Activated CD8-positive, alpha-beta memory T cell treated with anti-CD3 and anti-CD28 coated beads for 48 hours (primary cell): ENCODE data around the gene ZNF138.
"Not testable (repeated sequence)": the region's sequence is repeated elsewhere in the genome, so short reads cannot be mapped to it uniquely, and the experiment has no call there.

Experiments
- DNase-seq, 3 experiments: peaks; one replicate each; pipeline ENCODE4 v3.0.0-alpha.2; 2020; ENCODE audit warnings: low read depth in 2 of 3, low spot score in 2 of 3

ZNF138 gene

GRCh38 chr7:64794171-64794844, at the start of gene ZNF138:
Gene ZNF138 (plus strand): TSS chr7:64794428. CDS start chr7:64794569, 141 bp downstream.
- peak; percentile 72 to 88 (median 80) for DNase-seq

GRCh38 chr7:64744680-64745079, 49.5 kb upstream of the ZNF138 start:
- no peak for DNase-seq

GRCh38 chr7:64747802-64748201, 46.4 kb upstream of the ZNF138 start:
- DNase-seq: no peak

- DNase-seq: no peak
Measured at GRCh38 chr7:64753032-64753431, 41.2 kb upstream of the ZNF138 start.

GRCh38 chr7:64755865-64756264, 38.4 kb upstream of the ZNF138 start:
- DNase-seq: no peak

- no peak for DNase-seq
Measured at GRCh38 chr7:64758151-64758550, 36.1 kb upstream of the ZNF138 start.

- no peak for DNase-seq
Measured at GRCh38 chr7:64768824-64769223, 25.4 kb upstream of the ZNF138 start.

- no peak for DNase-seq
Measured at GRCh38 chr7:64774204-64774842, 19.9 kb upstream of the ZNF138 start.

- DNase-seq: no peak
Measured at GRCh38 chr7:64775289-64775688, 18.9 kb upstream of the ZNF138 start.

- DNase-seq: not testable (repeated sequence)
Measured at GRCh38 chr7:64784842-64785241, 9.4 kb upstream of the ZNF138 start.

- DNase-seq: no peak
Measured at GRCh38 chr7:64787295-64787694, 6.9 kb upstream of the ZNF138 start.

- not testable (repeated sequence) for DNase-seq
Measured at GRCh38 chr7:64789241-64789640, 5.0 kb upstream of the ZNF138 start.

GRCh38 chr7:64793106-64793755, 997 bp upstream of the ZNF138 start:
- DNase-seq: no peak

GRCh38 chr7:64795176-64795575, 948 bp downstream of the ZNF138 start:
- no peak for DNase-seq

GRCh38 chr7:64799169-64799568, 4.9 kb downstream of the ZNF138 start:
- DNase-seq: not testable (repeated sequence)

GRCh38 chr7:64802699-64803098, 8.5 kb downstream of the ZNF138 start:
- no peak for DNase-seq

- DNase-seq: no peak
Measured at GRCh38 chr7:64807731-64808365, 13.6 kb downstream of the ZNF138 start.

GRCh38 chr7:64811767-64812166, 17.5 kb downstream of the ZNF138 start:
- DNase-seq: no peak

- DNase-seq: no peak
Measured at GRCh38 chr7:64830926-64831325, 36.7 kb downstream of the ZNF138 start.

GRCh38 chr7:64832136-64832535, 37.9 kb downstream of the ZNF138 start:
- no peak for DNase-seq

- no peak for DNase-seq
Measured at GRCh38 chr7:64834989-64835388, 40.8 kb downstream of the ZNF138 start.

- DNase-seq: not testable (repeated sequence)
Measured at GRCh38 chr7:64835856-64836255, 41.6 kb downstream of the ZNF138 start.
